Stimulated activated naive CD4-positive, alpha-beta T cell (primary cell): Measurements from ENCODE around the gene KLHL29.

Experiments
- DNase-seq, 6 experiments: peaks; one replicate each; lab custom pipeline; 2025; lab: John Stamatoyannopoulos, UW

The KLHL29 gene

DNA sequence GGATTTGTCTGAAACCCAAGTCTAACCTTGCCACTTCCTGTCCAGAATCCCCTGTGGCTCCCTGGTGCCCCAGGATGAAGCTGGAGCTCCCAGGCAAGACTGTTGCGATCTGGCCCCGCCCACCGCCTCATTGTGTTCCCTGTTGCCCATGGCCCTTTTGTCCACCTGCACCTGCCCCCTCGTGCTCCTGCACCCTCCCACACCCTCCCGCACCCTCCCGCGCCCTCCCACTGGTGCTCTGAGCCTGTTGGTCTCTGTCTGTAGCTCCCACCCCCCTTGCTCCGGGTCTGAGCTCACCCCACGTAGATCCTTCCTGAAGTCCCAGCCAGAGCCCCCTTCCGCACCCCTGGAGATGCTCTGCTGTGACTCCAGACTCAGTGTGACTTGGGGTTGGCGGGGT is 297.5 kb downstream of the KLHL29 start:
- no peak for DNase-seq

DNA sequence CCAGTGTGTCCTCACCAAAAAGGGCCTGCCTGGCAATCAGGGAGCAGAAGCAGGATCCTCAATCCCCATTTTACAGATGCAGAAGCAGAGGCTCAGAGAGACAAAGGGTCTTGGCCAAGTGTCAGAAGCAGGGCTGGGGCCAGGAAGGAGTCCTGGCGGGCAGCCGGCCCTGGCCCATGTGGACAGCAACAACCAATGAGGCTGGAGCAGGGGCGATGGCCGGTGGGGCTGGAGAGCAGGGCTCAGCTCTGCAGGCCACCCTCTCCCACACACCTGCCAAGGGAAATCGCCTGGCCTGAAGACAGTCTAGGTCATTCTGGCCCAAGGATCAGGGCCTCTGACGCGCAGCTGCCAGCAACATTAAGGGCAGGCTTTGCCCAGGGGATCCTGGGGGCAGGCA is 298.0 kb downstream of the KLHL29 start:
- no peak for DNase-seq

DNA sequence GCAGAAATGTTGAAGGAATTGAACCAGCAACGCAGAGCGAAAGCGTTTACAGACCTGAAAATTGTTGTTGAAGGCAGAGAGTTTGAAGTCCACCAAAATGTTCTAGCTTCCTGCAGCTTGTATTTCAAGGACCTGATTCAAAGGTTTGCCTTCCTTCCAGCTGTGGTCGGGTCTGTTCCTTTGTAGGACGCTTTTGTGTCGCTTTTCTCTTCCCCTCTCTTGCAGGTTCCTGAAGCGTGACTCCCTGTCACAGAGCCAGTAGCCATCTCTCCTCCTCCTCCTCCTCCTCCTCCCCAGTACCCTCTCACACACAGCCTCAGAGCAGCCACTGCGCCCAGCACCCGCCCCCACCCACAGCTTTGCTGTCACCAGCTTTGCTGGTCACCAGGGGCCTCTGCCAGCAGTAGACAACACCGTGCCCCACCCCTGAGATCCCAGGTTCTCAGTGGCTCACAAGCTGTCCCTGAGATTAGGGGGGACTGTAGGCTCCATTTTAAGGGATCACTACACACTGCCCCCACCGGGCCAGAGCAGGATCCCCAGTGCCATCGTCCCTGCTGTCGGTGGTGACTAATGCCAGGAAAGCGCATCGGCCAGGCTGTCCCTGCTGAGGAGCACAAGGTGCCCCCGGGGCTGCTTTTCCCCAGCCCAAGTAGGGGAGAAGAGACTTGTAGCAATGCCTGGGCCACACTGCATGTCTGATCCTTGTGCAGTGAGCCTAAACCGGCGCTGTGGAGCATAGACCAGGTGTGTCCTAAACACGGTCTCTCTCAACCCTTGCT is 299.6 kb downstream of the KLHL29 start:
- DNase-seq: no peak

DNA sequence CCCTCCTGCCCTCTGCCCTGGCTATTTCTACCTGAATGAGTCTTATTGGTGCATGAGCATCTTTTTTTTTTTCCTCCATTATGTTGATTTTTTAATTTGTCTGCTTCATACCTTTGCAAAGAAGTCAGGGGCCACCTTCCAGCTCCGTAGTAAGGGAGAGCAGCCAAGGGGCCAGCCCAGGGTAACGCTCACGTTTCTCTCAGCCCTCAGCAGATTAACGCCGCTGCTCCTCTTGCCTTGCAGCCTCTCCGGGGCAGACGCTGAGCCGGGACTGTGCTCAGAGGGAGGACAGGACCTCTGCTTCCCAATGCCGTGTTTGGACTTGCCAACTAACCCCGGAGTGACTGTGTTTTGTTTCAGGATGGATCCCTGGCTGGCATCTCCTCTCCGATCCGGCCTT is 300.2 kb downstream of the KLHL29 start:
- DNase-seq: no peak

DNA sequence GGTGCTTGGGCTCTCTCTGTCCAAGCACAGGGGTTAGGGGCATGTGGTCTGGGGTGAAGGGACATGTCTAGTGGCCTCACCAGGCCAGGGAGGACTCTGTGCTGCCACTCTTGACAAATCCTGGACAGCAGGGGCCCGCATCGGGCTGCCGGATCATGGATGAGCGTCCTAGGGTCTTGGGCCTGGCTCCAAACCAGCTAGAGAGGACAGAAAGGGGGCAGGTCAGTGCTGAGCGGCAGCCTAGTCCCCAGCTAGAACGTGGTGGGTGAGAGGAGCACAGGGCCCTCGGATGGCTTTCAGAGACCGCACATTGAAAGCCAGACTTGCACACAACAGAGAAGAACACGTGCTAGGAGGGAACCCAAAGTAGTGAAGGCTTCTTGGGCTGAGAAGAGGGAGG is 300.7 kb downstream of the KLHL29 start:
- DNase-seq: no peak

DNA sequence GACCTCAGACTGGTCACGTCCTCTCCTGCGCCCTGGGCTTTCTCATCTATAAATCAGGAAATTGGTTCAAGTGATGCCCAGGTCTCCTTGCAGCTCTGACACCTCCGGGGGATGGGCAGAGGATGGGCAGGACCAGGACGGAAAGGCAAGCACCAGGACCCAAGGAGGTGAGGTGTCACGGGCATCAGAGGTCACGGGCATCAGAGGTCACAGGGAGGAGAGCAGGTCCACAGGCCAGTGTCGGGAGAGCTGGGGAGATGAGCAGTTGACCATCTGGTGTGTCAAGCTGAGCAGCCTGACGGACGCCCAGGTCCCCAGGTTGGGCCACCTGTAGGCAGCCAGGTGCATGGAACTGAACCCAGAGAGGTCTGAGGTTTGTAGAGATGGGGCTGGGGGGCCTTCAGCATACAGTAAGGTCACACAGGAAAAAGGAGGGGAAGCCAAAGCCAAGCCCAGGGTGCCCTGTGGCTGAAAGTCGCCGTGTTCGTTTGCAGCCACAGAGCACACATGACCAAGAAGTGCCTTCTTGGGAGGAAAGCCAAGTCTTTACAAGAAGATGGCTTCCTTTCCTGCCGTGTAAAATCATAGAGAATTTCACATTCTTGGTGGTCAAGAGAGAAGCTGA is 301.5 kb downstream of the KLHL29 start:
- DNase-seq: no peak

DNA sequence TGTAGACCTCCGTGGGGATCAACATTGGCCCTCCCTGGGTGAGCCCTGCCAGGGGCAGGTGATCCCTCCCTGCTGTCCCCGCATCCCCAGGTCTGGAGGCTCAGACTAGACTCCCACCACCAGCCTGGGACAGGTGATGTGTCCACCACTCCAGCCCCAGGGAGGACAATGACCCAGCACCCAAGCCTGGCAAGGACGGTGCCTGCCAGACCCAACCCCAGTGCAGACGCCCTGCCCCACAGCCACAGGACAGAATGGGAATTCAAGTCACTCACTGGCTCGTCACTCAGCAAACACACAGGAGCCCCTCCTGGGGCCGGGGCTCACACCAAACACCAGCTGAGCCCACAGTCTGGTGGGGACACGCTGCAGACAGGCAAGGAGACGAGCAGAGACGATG is 302.2 kb downstream of the KLHL29 start:
- DNase-seq: no peak

DNA sequence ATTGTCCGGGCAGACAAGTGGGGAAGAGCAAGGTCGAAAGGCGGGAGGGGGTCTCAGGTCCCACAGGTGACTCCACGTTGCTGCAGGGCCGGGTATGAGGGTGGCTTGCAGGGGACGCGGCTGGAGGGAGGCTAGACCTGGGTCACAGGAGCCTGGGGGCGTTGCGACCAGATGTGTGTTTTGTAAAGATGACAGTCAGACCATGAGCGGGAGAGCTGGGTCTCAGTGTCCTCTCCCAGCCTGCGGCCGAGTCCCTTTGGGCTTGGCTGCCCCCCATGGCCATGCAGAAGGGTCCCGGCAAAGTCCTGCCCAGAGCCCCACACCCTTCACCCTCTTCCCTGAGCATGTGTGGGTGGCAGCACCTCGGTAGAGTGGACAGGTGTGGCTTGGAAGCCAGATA is 302.7 kb downstream of the KLHL29 start:
- no peak for DNase-seq

DNA sequence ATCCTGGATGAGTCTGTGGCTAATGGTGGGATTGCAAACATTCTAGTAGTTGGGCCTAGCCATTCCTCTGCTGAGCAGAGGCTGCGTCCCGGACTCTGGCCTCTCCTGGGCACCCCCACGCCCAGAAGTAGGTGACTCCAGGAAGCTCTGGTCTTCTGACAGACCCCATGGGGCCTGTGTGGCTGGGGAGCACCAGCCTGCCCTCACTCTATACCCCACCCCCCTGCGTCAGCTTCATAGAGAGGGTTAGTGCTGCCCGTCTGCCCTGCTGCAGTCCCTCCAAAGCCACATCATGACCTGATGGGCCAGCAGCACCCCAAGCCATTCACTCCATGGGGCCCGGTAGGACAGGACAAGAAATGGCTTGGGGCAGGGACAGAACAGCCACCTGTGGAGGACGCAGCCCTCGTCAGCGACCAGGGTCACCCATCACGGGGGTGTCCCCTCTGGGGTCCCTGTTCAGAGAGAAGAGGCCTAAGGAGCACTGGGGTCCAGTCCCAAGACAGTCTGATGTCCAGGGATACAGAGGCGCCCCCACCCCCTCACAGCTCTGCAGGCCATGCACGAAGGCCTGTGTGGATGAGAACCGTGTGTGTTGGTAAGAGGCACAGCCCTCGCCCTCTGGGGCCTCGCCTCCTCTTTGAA is 303.6 kb downstream of the KLHL29 start:
- DNase-seq: no peak

DNA sequence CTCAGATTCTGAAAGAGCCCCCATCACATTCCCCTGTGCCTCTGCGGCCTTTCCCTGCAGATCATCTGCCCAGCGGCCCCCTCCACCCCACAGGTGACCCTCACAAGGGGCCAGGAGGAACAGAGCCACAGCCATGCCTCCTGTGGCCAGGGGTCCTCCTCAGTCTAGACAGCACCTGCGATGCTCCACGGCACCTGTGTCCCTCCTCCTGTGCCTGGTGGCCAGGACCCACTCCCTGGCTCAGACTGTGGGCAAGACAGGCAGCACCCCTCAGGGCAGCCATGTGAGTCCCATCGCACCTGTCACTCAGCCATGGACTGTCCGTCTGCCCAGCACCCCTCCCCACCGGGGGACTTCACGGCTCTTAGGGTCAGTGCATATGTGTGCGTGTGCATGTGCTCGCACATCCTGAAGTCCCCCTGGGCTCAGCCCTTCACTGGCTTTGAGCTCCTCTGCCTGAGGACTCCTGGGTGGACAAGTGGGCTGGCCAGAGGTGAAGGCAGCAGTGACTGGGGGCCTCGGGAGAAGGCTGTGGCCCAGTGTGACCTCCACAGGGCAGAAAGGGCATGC is 304.2 kb downstream of the KLHL29 start:
- DNase-seq: no peak

DNA sequence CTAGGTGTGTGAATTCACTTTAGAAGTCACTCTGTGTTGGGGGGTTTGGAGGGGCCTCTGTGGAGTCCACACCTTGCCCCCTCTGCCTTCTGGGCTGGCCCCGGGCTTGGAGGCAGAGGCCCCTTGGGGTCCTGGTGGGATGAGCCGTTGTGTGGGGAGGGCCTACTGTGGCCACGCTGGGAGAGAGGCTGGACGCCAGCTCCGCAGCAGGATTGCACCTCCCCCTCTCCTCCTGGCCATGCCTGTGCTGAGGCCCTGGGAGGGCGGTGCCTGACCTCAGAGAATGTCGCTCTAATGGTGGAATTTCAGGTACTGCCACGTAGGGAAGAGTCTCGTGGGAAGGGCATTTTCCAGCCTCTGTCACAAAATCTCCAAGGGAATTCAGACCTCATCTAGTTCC is 304.9 kb downstream of the KLHL29 start:
- no peak for DNase-seq

DNA sequence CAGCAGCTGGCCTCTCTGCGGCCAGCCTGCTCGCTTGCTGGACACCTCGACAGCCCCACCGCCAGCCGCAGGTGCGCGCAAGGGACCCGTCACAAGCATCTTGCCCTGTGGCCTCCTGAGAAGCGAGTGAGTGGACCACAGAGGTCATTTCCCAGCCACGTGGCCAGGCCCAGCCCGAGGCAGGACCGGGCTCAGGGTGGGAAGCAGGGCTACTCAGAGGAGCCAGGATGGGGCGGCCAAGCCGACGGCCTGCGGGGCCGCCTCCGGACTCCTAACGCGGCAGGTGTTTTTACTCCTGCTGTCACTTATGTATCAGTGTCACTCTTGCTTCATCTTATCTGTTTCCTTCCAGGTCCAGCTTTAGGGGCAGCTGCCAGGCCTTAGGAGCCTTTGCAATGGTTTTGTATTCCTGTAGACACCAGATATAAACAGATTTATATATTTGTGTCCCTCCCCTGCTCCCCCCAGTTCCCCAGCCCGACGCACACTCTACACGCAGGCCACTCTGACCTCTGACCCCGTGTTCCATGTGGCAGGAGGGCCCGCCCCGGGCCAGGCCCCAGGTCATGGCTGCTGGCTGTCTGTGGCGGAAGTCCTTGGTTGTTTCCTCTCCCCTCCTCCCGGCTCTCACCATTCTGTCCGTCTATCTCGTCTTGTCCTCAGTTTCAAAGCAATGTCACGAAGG is 305.6 kb downstream of the KLHL29 start:
- no peak for DNase-seq

DNA sequence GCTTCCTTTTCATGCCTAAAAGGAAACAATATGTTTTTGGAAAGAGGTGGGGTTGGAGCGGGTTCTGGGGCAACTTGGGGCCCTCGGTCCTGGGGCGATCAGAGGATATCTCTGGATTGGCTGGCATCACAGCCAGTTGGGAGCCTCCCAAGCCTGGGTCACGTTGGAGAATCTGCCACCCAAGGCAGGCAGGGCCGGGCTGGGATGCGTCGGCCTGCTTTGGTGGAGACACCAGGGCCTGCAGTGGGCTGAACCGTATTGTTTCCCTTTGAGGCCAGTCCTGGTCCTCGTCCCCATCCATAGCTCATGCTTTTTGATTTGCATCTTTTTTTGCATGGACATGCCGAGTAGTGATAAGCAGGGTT is 306.1 kb downstream of the KLHL29 start:
- DNase-seq: no peak

DNA sequence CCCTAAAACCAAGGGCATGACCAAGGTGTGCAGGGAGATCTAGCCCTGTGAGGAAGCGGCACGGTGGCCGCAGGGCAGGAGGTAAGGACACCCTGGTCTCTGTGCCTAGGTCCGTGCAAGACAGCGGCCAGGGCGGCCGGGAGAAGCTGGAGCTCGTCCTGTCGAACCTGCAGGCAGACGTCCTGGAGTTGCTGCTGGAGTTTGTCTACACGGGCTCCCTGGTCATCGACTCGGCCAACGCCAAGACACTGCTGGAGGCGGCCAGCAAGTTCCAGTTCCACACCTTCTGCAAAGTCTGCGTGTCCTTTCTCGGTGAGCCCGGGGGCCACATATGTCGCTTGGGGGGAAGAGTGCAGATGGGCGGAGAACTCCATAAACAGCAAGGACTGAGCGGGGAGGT is 306.6 kb downstream of the KLHL29 start:
- no peak for DNase-seq

DNA sequence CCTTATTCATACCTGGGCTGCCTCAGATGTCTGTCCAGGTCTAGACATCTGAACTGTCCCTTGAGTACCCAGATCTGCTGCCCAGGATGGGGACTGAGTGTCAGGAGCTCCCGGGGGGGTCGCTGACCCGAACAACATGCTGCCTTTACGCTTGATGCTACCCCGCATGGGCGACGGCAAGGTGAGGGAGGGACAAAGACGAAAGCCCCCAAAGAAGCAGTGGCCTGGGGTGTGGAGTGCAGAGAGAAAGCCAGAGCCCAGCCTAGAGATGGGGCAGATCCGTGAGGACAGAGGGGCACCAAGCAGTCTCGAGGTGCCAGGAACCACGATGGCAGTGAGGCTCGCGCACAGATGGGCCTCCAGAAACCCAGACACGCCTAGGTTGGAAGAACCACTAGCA is 307.3 kb downstream of the KLHL29 start:
- DNase-seq: no peak

DNA sequence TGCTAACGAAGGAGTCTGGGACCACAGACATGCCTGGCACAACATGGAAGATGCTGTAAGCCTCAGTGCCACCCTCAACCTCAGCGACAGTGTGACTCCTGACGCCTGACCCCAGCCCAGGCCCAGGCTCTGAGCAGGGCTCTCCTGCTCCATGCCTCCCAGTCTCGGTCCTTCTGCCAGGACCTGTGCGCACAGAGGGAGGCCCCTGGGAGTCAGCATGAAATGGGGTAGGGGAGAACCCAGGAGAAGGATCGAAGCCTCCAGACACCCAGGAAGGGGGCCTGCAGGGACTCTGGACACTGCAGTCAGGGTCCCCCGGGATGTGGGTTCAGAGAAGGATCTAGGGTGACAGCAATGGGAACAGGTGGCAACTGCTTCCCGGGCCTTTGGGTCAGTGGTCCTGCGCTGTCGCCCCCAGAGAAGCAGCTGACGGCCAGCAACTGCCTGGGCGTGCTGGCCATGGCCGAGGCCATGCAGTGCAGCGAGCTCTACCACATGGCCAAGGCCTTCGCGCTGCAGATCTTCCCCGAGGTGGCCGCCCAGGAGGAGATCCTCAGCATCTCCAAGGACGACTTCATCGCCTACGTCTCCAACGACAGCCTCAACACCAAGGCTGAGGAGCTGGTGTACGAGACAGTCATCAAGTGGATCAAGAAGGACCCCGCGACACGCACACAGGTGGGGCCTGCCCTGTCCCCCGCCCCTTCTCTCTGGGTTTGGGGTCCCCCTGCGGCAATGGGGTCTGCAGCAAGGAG is 308.0 kb downstream of the KLHL29 start:
- DNase-seq: no peak

DNA sequence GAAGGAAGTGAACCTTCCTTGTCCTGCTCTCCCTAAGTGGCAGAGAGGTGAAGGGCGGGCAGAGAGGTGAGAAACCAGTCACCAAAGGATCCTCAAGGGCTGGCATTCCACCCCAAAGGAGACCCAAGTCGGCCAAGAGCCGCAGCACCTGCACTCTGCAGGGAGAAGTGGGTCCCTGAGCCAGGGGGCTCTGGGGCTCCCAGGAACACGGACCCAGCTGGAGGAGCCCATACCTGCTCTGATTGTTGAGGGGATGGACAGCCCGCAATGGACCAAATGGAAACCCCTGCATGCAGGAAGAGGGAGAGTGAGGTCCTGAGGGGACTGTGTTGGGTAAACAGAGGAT is 308.6 kb downstream of the KLHL29 start:
- DNase-seq: no peak

DNA sequence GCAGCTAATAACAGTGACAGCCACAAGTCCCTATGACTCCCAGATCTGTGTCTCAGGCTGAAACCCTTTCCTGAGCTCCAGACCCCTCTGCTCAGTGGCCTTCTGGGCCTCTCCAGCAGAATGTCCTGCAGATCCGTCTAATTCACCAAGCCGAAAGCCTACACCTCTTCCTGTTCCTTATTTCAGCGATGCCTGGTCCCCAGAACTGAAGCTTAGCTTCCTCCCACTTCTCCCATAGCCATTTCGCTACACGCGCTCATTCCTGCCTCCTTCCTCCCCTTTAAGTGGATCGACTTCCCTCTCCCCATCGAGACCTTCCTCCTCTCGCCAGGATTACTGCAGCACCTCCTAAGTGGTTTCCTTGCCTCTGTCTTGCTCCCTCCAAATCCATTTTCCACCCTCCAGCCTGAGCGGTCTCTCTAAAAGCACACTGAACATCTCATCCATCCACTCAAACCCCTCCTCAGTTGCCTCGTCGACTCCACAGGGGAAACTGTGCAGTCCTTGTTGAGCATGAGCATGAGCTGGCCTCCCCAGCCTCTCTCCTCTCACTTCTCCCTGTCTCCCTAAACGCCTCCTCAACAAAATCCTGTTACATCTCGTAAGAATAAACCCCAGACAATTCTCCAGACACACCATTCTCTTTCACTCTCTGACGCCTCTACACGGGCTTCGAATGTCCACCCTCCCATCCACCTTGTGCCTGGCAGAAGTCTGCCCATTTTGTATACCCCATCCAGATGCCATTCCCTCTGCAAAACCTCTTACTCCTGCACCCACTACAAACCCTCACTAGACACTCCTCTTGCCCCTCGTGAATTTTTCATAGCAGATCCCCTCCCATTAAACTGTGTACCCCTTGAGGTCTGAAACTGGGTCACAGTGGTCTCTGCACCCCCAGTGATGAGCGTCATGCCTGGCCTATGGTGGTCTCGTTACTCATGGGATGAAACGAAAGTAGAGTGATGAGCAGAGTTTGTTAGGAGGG is 309.4 kb downstream of the KLHL29 start:
- no peak for DNase-seq

DNA sequence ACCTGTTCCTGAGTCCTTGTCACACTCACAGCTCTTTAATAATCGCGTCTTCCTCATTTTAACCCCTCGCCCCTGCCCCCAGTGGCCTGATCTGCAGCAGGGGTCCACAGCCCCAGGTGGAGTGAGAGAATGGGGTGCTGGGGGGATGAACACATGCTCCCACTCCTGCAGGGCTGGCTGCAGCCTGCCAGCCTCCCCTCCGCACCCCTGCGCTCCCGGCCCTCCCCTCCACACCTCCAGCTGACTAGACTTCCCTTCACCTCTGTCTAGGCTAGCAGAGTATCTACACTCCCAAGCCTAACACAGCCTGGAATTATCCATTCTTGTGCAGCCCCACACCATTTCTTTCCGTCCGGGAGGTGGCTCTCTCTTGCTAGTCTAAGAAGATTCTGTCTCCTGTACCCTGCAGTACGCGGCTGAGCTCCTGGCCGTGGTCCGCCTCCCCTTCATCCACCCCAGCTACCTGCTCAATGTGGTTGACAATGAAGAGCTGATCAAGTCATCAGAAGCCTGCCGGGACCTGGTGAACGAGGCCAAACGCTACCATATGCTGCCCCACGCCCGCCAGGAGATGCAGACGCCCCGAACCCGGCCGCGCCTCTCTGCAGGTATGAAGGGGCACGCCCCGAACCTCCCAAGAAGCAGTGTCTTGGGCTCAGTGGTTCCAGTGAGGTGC is 310.4 kb downstream of the KLHL29 start:
- no peak for DNase-seq
